HEK293 (cell line): ENCODE data around the gene ADK.

Experiments
- CTCF ChIA-PET: fragments of 350-600 bp; formaldehyde crosslinking; extraction: SDS; loops from one replicate; lab custom pipeline; 2021; ENCODE audit warnings: antibody characterized with exemption; lab: Yijun Ruan, JAX
- POLR2A ChIA-PET: fragments of 300-600 bp; formaldehyde crosslinking; extraction: SDS; loops from one replicate; lab custom pipeline; 2020; ENCODE audit warnings: antibody characterized with exemption, inconsistent platforms; lab: Yijun Ruan, JAX
- H3K27ac ChIP-seq: fragments of 200-500 bp; sonication (Bioruptor generic); 2 replicates; pipeline ENCODE4 v1.5.1; 2014; ENCODE audit warnings: low read depth, low read length, control low read depth, inconsistent platforms; ENCODE audit errors: extremely low read depth
- H3K36me3 ChIP-seq, 2 experiments: fragments of 200-500 bp in 1 of 2; sonication (Bioruptor generic) in 1 of 2; 1 replicate in 1 of 2; 2 replicates in 1 of 2; pipeline ENCODE4 v1.5.1; 2014 to 2017; ENCODE audit warnings: inconsistent platforms in 2 of 2, low read length in 2 of 2; ENCODE audit not compliant: control insufficient read depth in 2 of 2, insufficient read depth in 1 of 2
- H3K4me1 ChIP-seq: fragments of 200-500 bp; sonication (Bioruptor generic); 2 replicates; pipeline ENCODE4 v1.5.1; 2014; ENCODE audit warnings: mild to moderate bottlenecking, low read length, inconsistent platforms; ENCODE audit not compliant: control insufficient read depth, insufficient read depth
- H3K4me3 ChIP-seq: 2 replicates; pipeline ENCODE4 v1.5.1; 2011; ENCODE audit warnings: low read depth, mild to moderate bottlenecking, control low read depth, low read length, moderate library complexity
- H3K9me3 ChIP-seq: fragments of 200-500 bp; sonication (Bioruptor generic); 2 replicates; pipeline ENCODE4 v1.5.1; 2014; ENCODE audit warnings: low read depth, low read length, inconsistent platforms; ENCODE audit not compliant: control insufficient read depth, insufficient read depth
- PRDM1 ChIP-seq: fragments of 450-650 bp; formaldehyde crosslinking; IDR thresholded peaks from 2 replicates; pipeline ENCODE4; 2016; ENCODE audit warnings: missing biosample characterization, missing genetic modification characterization
- SP3 ChIP-seq: fragments of 450-650 bp; formaldehyde crosslinking; IDR thresholded peaks from 2 replicates; pipeline ENCODE4 v1.5.1; 2016; ENCODE audit warnings: missing biosample characterization, missing genetic modification characterization
- SP7 ChIP-seq: fragments of 450-650 bp; formaldehyde crosslinking; IDR thresholded peaks from 2 replicates; pipeline ENCODE4 v1.5.1; 2016; ENCODE audit warnings: missing biosample characterization, missing genetic modification characterization
- TCF7L2 ChIP-seq: IDR thresholded peaks from 2 replicates; pipeline ENCODE4 v1.6.1; 2011; ENCODE audit warnings: low read depth, mild to moderate bottlenecking, inconsistent platforms, low read length, moderate library complexity, borderline replicate concordance
- ZBTB26 ChIP-seq: fragments of 450-650 bp; formaldehyde crosslinking; optimal IDR thresholded peaks from 2 replicates; pipeline ENCODE3; 2016; ENCODE audit warnings: missing biosample characterization, mild to moderate bottlenecking, missing genetic modification characterization
- ZNF138 ChIP-seq: fragments of 450-650 bp; formaldehyde crosslinking; IDR thresholded peaks from 2 replicates; pipeline ENCODE4 v1.5.1; 2016; ENCODE audit warnings: missing biosample characterization, missing genetic modification characterization, borderline replicate concordance
- ZNF18 ChIP-seq: fragments of 450-650 bp; formaldehyde crosslinking; IDR thresholded peaks from 2 replicates; pipeline ENCODE4 v1.5.1; 2016; ENCODE audit warnings: missing biosample characterization, missing genetic modification characterization
- ZNF184 ChIP-seq: fragments of 450-650 bp; IDR thresholded peaks from 2 replicates; pipeline ENCODE4 v1.5.1; 2018; ENCODE audit warnings: missing biosample characterization, mild to moderate bottlenecking, missing genetic modification characterization
- ZNF24 ChIP-seq: fragments of 450-650 bp; formaldehyde crosslinking; IDR thresholded peaks from 2 replicates; pipeline ENCODE4 v1.5.1; 2016; ENCODE audit warnings: missing biosample characterization, missing genetic modification characterization
- ZNF362 ChIP-seq: fragments of 450-650 bp; formaldehyde crosslinking; IDR thresholded peaks from 2 replicates; pipeline ENCODE4 v1.5.1; 2016; ENCODE audit warnings: missing biosample characterization, missing genetic modification characterization
- ZNF596 ChIP-seq: fragments of 450-650 bp; IDR thresholded peaks from 2 replicates; pipeline ENCODE4 v1.5.0; 2018; ENCODE audit warnings: missing biosample characterization, mild to moderate bottlenecking, missing genetic modification characterization, moderate library complexity
- ZNF600 ChIP-seq: fragments of 450-650 bp; formaldehyde crosslinking; IDR thresholded peaks from 2 replicates; pipeline ENCODE4 v1.5.1; 2016; ENCODE audit warnings: missing biosample characterization, missing genetic modification characterization
- ZNF654 ChIP-seq: fragments of 450-650 bp; formaldehyde crosslinking; IDR thresholded peaks from 2 replicates; pipeline ENCODE4 v1.5.1; 2016; ENCODE audit warnings: low read depth, missing biosample characterization, missing genetic modification characterization
- ZSCAN30 ChIP-seq: fragments of 450-650 bp; IDR thresholded peaks from 2 replicates; pipeline ENCODE4 v1.5.1; 2018; ENCODE audit warnings: missing biosample characterization, mild to moderate bottlenecking, missing genetic modification characterization, moderate library complexity
- ZXDB ChIP-seq: fragments of 450-650 bp; formaldehyde crosslinking; IDR thresholded peaks from 2 replicates; pipeline ENCODE4 v1.5.1; 2016; ENCODE audit warnings: missing biosample characterization, missing genetic modification characterization
- TF ChIP-seq, protein P1 (sequence below): IDR thresholded peaks from 2 replicates; pipeline ENCODE4 v1.6.1; 2011; ENCODE audit warnings: mild to moderate bottlenecking, low read depth, low read length, borderline replicate concordance
- TF ChIP-seq, protein P2 (sequence below): fragments of 450-650 bp; formaldehyde crosslinking; IDR thresholded peaks from 2 replicates; pipeline ENCODE4 v1.5.1; 2017; ENCODE audit warnings: missing biosample characterization, missing genetic modification characterization
- TF ChIP-seq, protein P3 (sequence below): fragments of 450-650 bp; formaldehyde crosslinking; IDR thresholded peaks from 2 replicates; pipeline ENCODE4 v1.5.1; 2017; ENCODE audit warnings: missing biosample characterization, missing genetic modification characterization
- TF ChIP-seq, protein P4 (sequence below): fragments of 450-650 bp; formaldehyde crosslinking; IDR thresholded peaks from 2 replicates; pipeline ENCODE4 v1.5.1; 2016; ENCODE audit warnings: missing biosample characterization, missing genetic modification characterization
- TF ChIP-seq, protein P5 (sequence below): fragments of 450-650 bp; formaldehyde crosslinking; IDR thresholded peaks from 2 replicates; pipeline ENCODE4 v1.5.1; 2016; ENCODE audit warnings: missing biosample characterization, missing genetic modification characterization
- TF ChIP-seq, protein P6 (sequence below): fragments of 450-650 bp; formaldehyde crosslinking; IDR thresholded peaks from 2 replicates; pipeline ENCODE4 v1.5.1; 2017; ENCODE audit warnings: missing biosample characterization, missing genetic modification characterization

The ADK gene

GRCh38 chr10:74500816-74501215 lies 349.8 kb downstream of the ADK start (continued):
- TF ChIP-seq, protein P1, sequence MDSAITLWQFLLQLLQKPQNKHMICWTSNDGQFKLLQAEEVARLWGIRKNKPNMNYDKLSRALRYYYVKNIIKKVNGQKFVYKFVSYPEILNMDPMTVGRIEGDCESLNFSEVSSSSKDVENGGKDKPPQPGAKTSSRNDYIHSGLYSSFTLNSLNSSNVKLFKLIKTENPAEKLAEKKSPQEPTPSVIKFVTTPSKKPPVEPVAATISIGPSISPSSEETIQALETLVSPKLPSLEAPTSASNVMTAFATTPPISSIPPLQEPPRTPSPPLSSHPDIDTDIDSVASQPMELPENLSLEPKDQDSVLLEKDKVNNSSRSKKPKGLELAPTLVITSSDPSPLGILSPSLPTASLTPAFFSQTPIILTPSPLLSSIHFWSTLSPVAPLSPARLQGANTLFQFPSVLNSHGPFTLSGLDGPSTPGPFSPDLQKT: no peak
- no peak for TF ChIP-seq ZBTB26 (tag by site-specific recombination)
- TF ChIP-seq ZNF24 (tag by site-specific recombination): no peak
- no peak for TF ChIP-seq ZNF18 (tag by site-specific recombination)
- TF ChIP-seq SP7: no peak
- TF ChIP-seq TCF7L2: no peak
- TF ChIP-seq, protein P2, sequence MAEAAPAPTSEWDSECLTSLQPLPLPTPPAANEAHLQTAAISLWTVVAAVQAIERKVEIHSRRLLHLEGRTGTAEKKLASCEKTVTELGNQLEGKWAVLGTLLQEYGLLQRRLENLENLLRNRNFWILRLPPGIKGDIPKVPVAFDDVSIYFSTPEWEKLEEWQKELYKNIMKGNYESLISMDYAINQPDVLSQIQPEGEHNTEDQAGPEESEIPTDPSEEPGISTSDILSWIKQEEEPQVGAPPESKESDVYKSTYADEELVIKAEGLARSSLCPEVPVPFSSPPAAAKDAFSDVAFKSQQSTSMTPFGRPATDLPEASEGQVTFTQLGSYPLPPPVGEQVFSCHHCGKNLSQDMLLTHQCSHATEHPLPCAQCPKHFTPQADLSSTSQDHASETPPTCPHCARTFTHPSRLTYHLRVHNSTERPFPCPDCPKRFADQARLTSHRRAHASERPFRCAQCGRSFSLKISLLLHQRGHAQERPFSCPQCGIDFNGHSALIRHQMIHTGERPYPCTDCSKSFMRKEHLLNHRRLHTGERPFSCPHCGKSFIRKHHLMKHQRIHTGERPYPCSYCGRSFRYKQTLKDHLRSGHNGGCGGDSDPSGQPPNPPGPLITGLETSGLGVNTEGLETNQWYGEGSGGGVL (tag by site-specific recombination): no peak

DNA sequence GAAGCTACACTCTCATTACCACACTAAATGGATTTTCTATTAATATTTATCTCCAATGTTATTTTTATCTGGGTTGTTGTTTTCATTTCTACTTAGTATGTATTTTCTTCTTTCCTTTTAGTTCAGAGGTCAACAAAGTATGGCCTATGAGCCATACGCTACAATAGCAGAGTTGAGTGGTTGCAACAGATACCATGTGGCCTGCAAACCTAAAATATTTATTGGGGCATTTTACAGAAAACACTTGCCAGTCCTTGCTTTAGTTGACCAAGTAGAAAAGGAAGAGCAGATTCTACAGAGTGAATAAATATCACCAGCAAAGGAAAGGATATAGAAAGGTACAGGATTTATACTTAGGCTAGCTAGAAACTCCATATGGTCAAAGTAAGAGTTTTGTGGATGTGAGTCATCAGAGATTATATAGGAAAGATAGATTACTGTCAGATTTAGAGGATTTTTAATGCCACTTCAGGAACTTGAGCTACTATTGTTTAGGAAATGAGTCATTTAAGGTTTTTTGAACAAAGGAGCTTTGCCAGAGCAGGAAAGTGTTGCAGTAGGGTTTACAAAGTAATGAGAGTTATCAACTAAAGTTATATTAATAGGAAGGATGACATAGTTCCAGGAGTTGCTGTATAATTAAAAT lies 352.1 kb downstream of the ADK start:
- ChIA-PET CTCF (interaction anchor here (0.7 to 0.9 kb wide), 2 partner anchors 84 to 545 kb away, joined by 3 read pairs; no protein-coding TSS in a partner anchor), POLR2A (no interaction called here)
- H3K4me1 ChIP-seq: peaks cover 16% of the 10 kb centered on the region
- H3K4me3 ChIP-seq: no peak overlapping the region
- H3K36me3 ChIP-seq: no peaks in the 10 kb centered on the region; a peak in 1 of 3 replicates
- H3K27ac ChIP-seq: no peak overlapping the region
- no peaks in the 10 kb centered on the region for H3K9me3 ChIP-seq
- TF ChIP-seq ZSCAN30 (tag by site-specific recombination) (no peak), ZXDB (tag by site-specific recombination) (peak; percentile 73), PRDM1 (tag by site-specific recombination) (peak; percentile 85), ZNF596 (tag by site-specific recombination) (no peak), ZNF654 (no peak), ZNF600 (tag by site-specific recombination) (peak; percentile 88), ZNF138 (tag by site-specific recombination) (no peak), SP3 (tag by site-specific recombination) (0 out of 2 replicates have a peak, but pooled peaks have one; percentile 27), ZNF362 (tag by site-specific recombination) (peak; percentile 80; the same call in 1 of the 2 replicates), ZNF184 (tag by site-specific recombination) (0 out of 2 replicates have a peak, but pooled peaks have one; percentile 60)
- TF ChIP-seq, protein P3, sequence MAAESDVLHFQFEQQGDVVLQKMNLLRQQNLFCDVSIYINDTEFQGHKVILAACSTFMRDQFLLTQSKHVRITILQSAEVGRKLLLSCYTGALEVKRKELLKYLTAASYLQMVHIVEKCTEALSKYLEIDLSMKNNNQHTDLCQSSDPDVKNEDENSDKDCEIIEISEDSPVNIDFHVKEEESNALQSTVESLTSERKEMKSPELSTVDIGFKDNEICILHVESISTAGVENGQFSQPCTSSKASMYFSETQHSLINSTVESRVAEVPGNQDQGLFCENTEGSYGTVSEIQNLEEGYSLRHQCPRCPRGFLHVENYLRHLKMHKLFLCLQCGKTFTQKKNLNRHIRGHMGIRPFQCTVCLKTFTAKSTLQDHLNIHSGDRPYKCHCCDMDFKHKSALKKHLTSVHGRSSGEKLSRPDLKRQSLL (tag by site-specific recombination): peak; percentile 80
- TF ChIP-seq, protein P4, sequence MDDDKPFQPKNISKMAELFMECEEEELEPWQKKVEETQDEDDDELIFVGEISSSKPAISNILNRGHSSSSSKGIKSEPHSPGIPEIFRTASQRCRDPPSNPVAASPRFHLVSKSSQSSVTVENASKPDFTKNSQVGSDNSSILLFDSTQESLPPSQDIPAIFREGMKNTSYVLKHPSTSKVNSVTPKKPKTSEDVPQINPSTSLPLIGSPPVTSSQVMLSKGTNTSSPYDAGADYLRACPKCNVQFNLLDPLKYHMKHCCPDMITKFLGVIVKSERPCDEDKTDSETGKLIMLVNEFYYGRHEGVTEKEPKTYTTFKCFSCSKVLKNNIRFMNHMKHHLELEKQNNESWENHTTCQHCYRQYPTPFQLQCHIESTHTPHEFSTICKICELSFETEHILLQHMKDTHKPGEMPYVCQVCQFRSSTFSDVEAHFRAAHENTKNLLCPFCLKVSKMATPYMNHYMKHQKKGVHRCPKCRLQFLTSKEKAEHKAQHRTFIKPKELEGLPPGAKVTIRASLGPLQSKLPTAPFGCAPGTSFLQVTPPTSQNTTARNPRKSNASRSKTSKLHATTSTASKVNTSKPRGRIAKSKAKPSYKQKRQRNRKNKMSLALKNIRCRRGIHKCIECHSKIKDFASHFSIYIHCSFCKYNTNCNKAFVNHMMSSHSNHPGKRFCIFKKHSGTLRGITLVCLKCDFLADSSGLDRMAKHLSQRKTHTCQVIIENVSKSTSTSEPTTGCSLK (tag by site-specific recombination): no peak
- TF ChIP-seq, protein P5, sequence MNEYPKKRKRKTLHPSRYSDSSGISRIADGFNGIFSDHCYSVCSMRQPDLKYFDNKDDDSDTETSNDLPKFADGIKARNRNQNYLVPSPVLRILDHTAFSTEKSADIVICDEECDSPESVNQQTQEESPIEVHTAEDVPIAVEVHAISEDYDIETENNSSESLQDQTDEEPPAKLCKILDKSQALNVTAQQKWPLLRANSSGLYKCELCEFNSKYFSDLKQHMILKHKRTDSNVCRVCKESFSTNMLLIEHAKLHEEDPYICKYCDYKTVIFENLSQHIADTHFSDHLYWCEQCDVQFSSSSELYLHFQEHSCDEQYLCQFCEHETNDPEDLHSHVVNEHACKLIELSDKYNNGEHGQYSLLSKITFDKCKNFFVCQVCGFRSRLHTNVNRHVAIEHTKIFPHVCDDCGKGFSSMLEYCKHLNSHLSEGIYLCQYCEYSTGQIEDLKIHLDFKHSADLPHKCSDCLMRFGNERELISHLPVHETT (tag by site-specific recombination): 0 out of 2 replicates have a peak, but pooled peaks have one; percentile 55
- TF ChIP-seq, protein P6, sequence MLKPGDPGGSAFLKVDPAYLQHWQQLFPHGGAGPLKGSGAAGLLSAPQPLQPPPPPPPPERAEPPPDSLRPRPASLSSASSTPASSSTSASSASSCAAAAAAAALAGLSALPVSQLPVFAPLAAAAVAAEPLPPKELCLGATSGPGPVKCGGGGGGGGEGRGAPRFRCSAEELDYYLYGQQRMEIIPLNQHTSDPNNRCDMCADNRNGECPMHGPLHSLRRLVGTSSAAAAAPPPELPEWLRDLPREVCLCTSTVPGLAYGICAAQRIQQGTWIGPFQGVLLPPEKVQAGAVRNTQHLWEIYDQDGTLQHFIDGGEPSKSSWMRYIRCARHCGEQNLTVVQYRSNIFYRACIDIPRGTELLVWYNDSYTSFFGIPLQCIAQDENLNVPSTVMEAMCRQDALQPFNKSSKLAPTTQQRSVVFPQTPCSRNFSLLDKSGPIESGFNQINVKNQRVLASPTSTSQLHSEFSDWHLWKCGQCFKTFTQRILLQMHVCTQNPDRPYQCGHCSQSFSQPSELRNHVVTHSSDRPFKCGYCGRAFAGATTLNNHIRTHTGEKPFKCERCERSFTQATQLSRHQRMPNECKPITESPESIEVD (tag by site-specific recombination): peak; percentile 96
